GM12878 (cell line): ENCODE data around the gene REEP2. TPM values are rescaled to one million over a fixed set of nuclear protein-coding genes. Genes with fewer than 3 reads are reported as not detected.

Source experiments
- ATAC-seq: fragments of 200-7000 bp; cut with Tn5 transposase; 3 replicates; pipeline ENCODE4 v1.9.1; 2020; ENCODE audit warnings: mild to moderate bottlenecking, moderate library complexity
- BruUV-seq: library from RNA; stranded (reverse); fragments of 400-500 nt; replicated peaks from 2 replicates; lab custom pipeline; 2021; lab: Mats Ljungman, UMichigan
- CTCF ChIA-PET: fragments of 300-600 bp; sonication (Branson Sonifier 250); formaldehyde crosslinking; extraction: SDS; loops from one replicate; lab custom pipeline; 2021; ENCODE audit warnings: inconsistent platforms; lab: Yijun Ruan, JAX
- POLR2A ChIA-PET: fragments of 350-600 bp; formaldehyde crosslinking; extraction: SDS; loops from one replicate; lab custom pipeline; 2021; ENCODE audit warnings: inconsistent platforms; lab: Charles Lee
- RAD21 ChIA-PET: fragments of 300-600 bp; sonication (Branson Sonifier 250); formaldehyde crosslinking; loops from one replicate; lab custom pipeline; 2023; ENCODE audit warnings: antibody characterized with exemption; ENCODE audit not compliant: unreplicated experiment; lab: Charles Lee
- SMC1A ChIA-PET: fragments of 300-600 bp; sonication (Branson Sonifier 250); formaldehyde crosslinking; loops from one replicate; lab custom pipeline; 2023; ENCODE audit not compliant: unreplicated experiment, uncharacterized antibody; lab: Charles Lee
- DNase-seq: peaks from one replicate; pipeline ENCODE4 v3.0.0-alpha.2; 2011; ENCODE audit warnings: low read depth, low spot score
- FAIRE-seq: peaks from 3 replicates; lab custom pipeline; 2011; peaks lifted over from hg19 to GRCh38; lab: Jason Lieb, UNC
- H2AFZ ChIP-seq: 2 replicates; pipeline ENCODE4 v1.6.0; 2011; ENCODE audit warnings: low read depth, low read length, control low read depth; ENCODE audit not compliant: control insufficient read depth
- H3K27ac ChIP-seq: 2 replicates; pipeline ENCODE4 v1.5.1; 2011; ENCODE audit warnings: control low read depth; ENCODE audit not compliant: control insufficient read depth, insufficient read depth
- H3K27me3 ChIP-seq, 2 experiments: replicated peaks in 1 of 2; 2 replicates each; pipeline versions ENCODE4 v1.6.0 to v1.6.1; 2011; ENCODE audit warnings: low read length in 1 of 2; ENCODE audit not compliant: control insufficient read depth in 2 of 2, insufficient read depth in 2 of 2
- H3K36me3 ChIP-seq, 2 experiments: 2 replicates each; pipeline ENCODE4 v1.5.1; 2011; ENCODE audit warnings: low read length in 1 of 2; ENCODE audit not compliant: control insufficient read depth in 2 of 2, insufficient read depth in 2 of 2
- H3K4me1 ChIP-seq: 2 replicates; pipeline ENCODE4 v1.6.1; 2011; ENCODE audit warnings: mild to moderate bottlenecking, low read length, moderate library complexity, mixed read lengths; ENCODE audit not compliant: control insufficient read depth, insufficient read depth
- H3K4me2 ChIP-seq: 2 replicates; pipeline ENCODE4 v1.6.0; 2011; ENCODE audit warnings: control low read depth; ENCODE audit not compliant: control insufficient read depth, insufficient read depth
- H3K4me3 ChIP-seq: fragments of 200-600 bp; sonication (generic); 2 replicates; pipeline ENCODE4 v1.5.1; 2016
- H3K79me2 ChIP-seq: 2 replicates; pipeline ENCODE4 v1.6.0; 2011; ENCODE audit warnings: low read length; ENCODE audit not compliant: control insufficient read depth, insufficient read depth
- H3K9ac ChIP-seq: 2 replicates; pipeline ENCODE4 v1.8.0; 2011; ENCODE audit warnings: low read length, control low read depth, mixed read lengths; ENCODE audit not compliant: control insufficient read depth, insufficient read depth
- H3K9me3 ChIP-seq: replicated peaks from 3 replicates; pipeline ENCODE4 v1.5.1; 2011; ENCODE audit warnings: mild to moderate bottlenecking, low read length; ENCODE audit not compliant: control insufficient read depth, insufficient read depth
- H4K20me1 ChIP-seq: 2 replicates; pipeline ENCODE4 v1.6.0; 2011; ENCODE audit not compliant: control insufficient read depth, insufficient read depth
- BHLHE40 ChIP-seq, 2 experiments: fragments of 450-650 bp in 1 of 2; IDR thresholded peaks; 2 replicates each; pipeline ENCODE4 v1.6.1; 2011 to 2017; ENCODE audit warnings: low read depth in 2 of 2, borderline replicate concordance in 1 of 2, improper control_type of control experiment in 1 of 2, low read length in 1 of 2, mild to moderate bottlenecking in 1 of 2
- CHD2 ChIP-seq: IDR thresholded peaks from 2 replicates; pipeline ENCODE4 v1.6.1; 2011; ENCODE audit warnings: low read depth, low read length, improper control_type of control experiment, borderline replicate concordance
- EGR1 ChIP-seq, 2 experiments: IDR thresholded peaks; 1 replicate in 1 of 2; 2 replicates in 1 of 2; pipeline ENCODE4 v1.6.1; 2011 to 2012; ENCODE audit warnings: low read depth in 2 of 2, low read length in 2 of 2, borderline replicate concordance in 1 of 2, mild to moderate bottlenecking in 1 of 2, moderate library complexity in 1 of 2
- FOXK2 ChIP-seq: fragments of 450-650 bp; IDR thresholded peaks from 2 replicates; pipeline ENCODE4 v1.6.1; 2017; ENCODE audit warnings: mild to moderate bottlenecking, moderate library complexity
- HDGF ChIP-seq: fragments of 450-650 bp; IDR thresholded peaks from 2 replicates; pipeline ENCODE4 v1.6.1; 2016; ENCODE audit warnings: antibody characterized with exemption
- IKZF1 ChIP-seq: fragments of 450-650 bp; conservative IDR thresholded peaks from 2 replicates; pipeline ENCODE4 v1.6.1; 2017; ENCODE audit warnings: antibody characterized with exemption, mild to moderate bottlenecking
- MXI1 ChIP-seq: fragments of 150-350 bp; IDR thresholded peaks from 2 replicates; pipeline ENCODE4 v1.6.1; 2011; ENCODE audit warnings: low read depth, mild to moderate bottlenecking, inconsistent platforms, low read length, improper control_type of control experiment
- POLR2A ChIP-seq: IDR thresholded peaks from 2 replicates; pipeline ENCODE4 v1.6.1; 2011; ENCODE audit warnings: low read depth, mild to moderate bottlenecking, low read length
- POLR2AphosphoS5 ChIP-seq: IDR thresholded peaks from 2 replicates; pipeline ENCODE4 v1.6.1; 2011; ENCODE audit warnings: mild to moderate bottlenecking, low read length, inconsistent platforms
- POU2F2 ChIP-seq: IDR thresholded peaks from 3 replicates; pipeline ENCODE4 v1.6.1; 2011; ENCODE audit warnings: low read depth, mild to moderate bottlenecking, low read length, borderline replicate concordance
- RELA ChIP-seq: fragments of 450-650 bp; IDR thresholded peaks from 2 replicates; pipeline ENCODE4 v1.8.0; 2014; ENCODE audit warnings: borderline replicate concordance; ENCODE audit not compliant: partially characterized antibody
- TBL1XR1 ChIP-seq: IDR thresholded peaks from 2 replicates; pipeline ENCODE4 v1.6.1; 2012; ENCODE audit warnings: low read depth, low read length, improper control_type of control experiment
- WGBS: methylation state at CpG from one replicate; pipeline ENCODE4 v1.1.6; 2016; ENCODE audit warnings: low lambda C conversion rate; ENCODE audit not compliant: insufficient replicate concordance, insufficient coverage; ENCODE audit errors: missing lambda C conversion rate; 5-methylcytosine and 5-hydroxymethylcytosine counted together
- in situ Hi-C: fragments of 300-500 bp; cut with MboI; formaldehyde crosslinking; loops from 9 replicates; pipeline ENCODE4 v1.14.3; 2018; ENCODE audit warnings: mixed read lengths
- intact Hi-C: fragments of 100-400 bp; cut with micrococcal nuclease; formaldehyde crosslinking; loops from one replicate; pipeline ENCODE4 v1.14.2; 2022; ENCODE audit not compliant: unreplicated experiment
- polyA plus RNA-seq, 11 experiments: library from polyadenylated mRNA; depleted of rRNA in 4 of 11; unstranded in 6 of 11; stranded (reverse) in 5 of 11; fragments of >200 nt; fragmentation: Nextera tagmentation in 4 of 11; fragmentation: Illumina TruSeq in 1 of 11; extraction: Ambion mirVana in 4 of 11; extraction: Trizol in 1 of 11; gene quantifications; 1 replicate in 1 of 11; 2 replicates in 10 of 11; pipeline versions ENCODE4 v1.2.1 to v1.2.3, GENCODE V29; 2011 to 2016; ENCODE audit warnings: inconsistent platforms in 2 of 11, missing spikeins in 2 of 11, low read depth in 1 of 11
- total RNA-seq, 4 experiments: library from RNA; depleted of rRNA in 3 of 4; stranded (reverse); fragments of >200 nt in 3 of 4; fragmentation: Illumina TruSeq in 1 of 4; extraction: Trizol in 1 of 4; gene quantifications; 2 replicates each; pipeline versions ENCODE4 v1.2.1 to v1.2.3, GENCODE V29; 2013 to 2021
- TF ChIP-seq, protein P1 (sequence below): fragments of 150-350 bp; IDR thresholded peaks from 2 replicates; pipeline ENCODE4 v1.6.1; 2016; ENCODE audit warnings: low read depth, low read length

Gene REEP2
- total and polyA plus RNA-seq, 10 of the 15 experiments (the other 5 are each of a cell fraction or from before 2014, with no cell fraction given) = 0.10 to 3.1 (median 2.0) TPM

DNA sequence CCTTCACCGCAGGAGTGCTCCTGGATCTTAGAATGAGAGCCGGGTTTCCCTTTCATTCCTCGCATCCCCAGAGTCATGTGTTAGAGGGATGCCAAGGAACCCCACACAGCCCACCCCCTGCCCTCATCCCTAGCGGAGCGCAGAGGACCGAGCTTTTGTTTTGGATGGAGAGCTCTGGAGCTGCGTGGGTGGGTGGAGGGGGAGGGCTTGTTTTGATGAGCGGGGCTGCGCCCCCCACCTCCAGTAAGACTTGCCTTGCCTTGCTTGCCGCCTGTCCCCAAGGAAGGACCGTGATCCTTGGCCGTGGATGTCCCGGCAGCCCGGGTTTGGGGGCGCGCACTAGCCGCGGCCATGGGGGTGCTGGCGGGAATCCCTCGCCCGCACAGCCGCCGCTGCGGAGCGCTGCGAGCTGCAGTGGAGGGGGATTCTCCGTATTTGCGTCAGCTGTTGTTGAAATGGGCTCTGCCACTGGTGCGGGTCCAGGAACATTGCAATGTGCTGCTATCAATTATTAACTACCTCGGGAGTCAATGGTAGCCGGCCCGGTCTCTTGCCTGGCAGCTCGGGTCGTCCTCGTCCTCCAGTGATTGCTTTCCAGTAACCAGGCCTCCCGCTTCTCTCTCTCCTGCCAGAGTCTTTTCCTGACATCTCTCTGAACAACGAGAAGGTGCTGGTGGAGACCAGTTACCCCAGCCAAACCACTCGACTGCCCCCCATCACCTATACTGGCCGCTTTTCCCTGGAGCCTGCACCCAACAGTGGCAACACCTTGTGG lies 27.5 kb downstream of the REEP2 start (continued):
- TF ChIP-seq, protein P1, sequence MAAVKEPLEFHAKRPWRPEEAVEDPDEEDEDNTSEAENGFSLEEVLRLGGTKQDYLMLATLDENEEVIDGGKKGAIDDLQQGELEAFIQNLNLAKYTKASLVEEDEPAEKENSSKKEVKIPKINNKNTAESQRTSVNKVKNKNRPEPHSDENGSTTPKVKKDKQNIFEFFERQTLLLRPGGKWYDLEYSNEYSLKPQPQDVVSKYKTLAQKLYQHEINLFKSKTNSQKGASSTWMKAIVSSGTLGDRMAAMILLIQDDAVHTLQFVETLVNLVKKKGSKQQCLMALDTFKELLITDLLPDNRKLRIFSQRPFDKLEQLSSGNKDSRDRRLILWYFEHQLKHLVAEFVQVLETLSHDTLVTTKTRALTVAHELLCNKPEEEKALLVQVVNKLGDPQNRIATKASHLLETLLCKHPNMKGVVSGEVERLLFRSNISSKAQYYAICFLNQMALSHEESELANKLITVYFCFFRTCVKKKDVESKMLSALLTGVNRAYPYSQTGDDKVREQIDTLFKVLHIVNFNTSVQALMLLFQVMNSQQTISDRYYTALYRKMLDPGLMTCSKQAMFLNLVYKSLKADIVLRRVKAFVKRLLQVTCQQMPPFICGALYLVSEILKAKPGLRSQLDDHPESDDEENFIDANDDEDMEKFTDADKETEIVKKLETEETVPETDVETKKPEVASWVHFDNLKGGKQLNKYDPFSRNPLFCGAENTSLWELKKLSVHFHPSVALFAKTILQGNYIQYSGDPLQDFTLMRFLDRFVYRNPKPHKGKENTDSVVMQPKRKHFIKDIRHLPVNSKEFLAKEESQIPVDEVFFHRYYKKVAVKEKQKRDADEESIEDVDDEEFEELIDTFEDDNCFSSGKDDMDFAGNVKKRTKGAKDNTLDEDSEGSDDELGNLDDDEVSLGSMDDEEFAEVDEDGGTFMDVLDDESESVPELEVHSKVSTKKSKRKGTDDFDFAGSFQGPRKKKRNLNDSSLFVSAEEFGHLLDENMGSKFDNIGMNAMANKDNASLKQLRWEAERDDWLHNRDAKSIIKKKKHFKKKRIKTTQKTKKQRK = no peak
- TF ChIP-seq POU2F2 (peak; percentile 13; the same call in 1 of the 3 replicates), POLR2AphosphoS5 (peak; percentile 76)

DNA sequence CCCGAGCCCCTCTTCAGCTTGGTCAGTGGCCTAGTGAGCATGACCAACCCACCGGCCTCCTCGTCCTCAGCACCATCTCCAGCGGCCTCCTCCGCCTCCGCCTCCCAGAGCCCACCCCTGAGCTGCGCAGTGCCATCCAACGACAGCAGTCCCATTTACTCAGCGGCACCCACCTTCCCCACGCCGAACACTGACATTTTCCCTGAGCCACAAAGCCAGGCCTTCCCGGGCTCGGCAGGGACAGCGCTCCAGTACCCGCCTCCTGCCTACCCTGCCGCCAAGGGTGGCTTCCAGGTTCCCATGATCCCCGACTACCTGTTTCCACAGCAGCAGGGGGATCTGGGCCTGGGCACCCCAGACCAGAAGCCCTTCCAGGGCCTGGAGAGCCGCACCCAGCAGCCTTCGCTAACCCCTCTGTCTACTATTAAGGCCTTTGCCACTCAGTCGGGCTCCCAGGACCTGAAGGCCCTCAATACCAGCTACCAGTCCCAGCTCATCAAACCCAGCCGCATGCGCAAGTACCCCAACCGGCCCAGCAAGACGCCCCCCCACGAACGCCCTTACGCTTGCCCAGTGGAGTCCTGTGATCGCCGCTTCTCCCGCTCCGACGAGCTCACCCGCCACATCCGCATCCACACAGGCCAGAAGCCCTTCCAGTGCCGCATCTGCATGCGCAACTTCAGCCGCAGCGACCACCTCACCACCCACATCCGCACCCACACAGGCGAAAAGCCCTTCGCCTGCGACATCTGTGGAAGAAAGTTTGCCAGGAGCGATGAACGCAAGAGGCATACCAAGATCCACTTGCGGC lies 28.2 kb downstream of the REEP2 start:
- H3K27me3 ChIP-seq = peaks cover 0 to 6% of the 10 kb centered on the region in 2 experiments; a peak in 1 of 4 replicates
- no peak overlapping the region for H3K27ac ChIP-seq
- H3K79me2 ChIP-seq = no peaks in the 10 kb centered on the region
- intact Hi-C loops (loop anchor here (10.0 kb wide), 2 partner anchors 712 to 798 kb away; partner anchors contain the start of gene HNRNPA0), in situ Hi-C loops (no loop called here)
- H3K36me3 ChIP-seq = no peaks in the 10 kb centered on the region; a peak in 1 of 4 replicates
- H3K4me2 ChIP-seq = peak overlapping the region; percentile 97; the same call in 1 of the 2 replicates
- H3K9ac ChIP-seq = no peak overlapping the region
- ChIA-PET RAD21 (no interaction called here), SMC1A (no interaction called here), POLR2A (interaction anchor here (1.5 kb wide), 1 partner anchor 15 kb away, joined by 4 read pairs; no protein-coding TSS in a partner anchor), CTCF (interaction anchor here (0.6 to 2.5 kb wide), 4 partner anchors 14 to 128 kb away, joined by 3 to 8 read pairs (median 3); no protein-coding TSS in a partner anchor)
- H3K9me3 ChIP-seq = no peaks in the 10 kb centered on the region
- no TSS peak for BruUV-seq
- ATAC-seq = no peak
- WGBS = 97% methylated on average over 45 of the region's 45 CpGs
- H2AFZ ChIP-seq = no peak overlapping the region
- no peak for DNase-seq
- H4K20me1 ChIP-seq = no peaks in the 10 kb centered on the region
- no peak overlapping the region for H3K4me3 ChIP-seq
- peaks cover 8% of the 10 kb centered on the region for H3K4me1 ChIP-seq
- FAIRE-seq = no peak
- TF ChIP-seq FOXK2 (no peak), BHLHE40 (IDR thresholded peaks at IDR 0.05; ENCODE audit: borderline replicate concordance in 1 of 2, low read depth in 2 of 2, low read length in 1 of 2) (no peak), TBL1XR1 (no peak), IKZF1 (no peak), RELA (no peak), POLR2A (peak; percentile 62), CHD2 (no peak), EGR1 (IDR thresholded peaks at IDR 0.05; ENCODE audit: borderline replicate concordance in 1 of 2, low read depth in 2 of 2, low read length in 2 of 2) (no peak), MXI1 (no peak), HDGF (no peak)
